Keratinocyte (primary cell): ENCODE results near the gene CEACAM19.

Experiments used
- EZH2 ChIP-seq: IDR thresholded peaks from one replicate; pipeline ENCODE4 v1.6.1; 2012; ENCODE audit warnings: inconsistent platforms, mild to moderate bottlenecking, low read length, moderate library complexity
- TF ChIP-seq, protein P1 (sequence below), 3 experiments: IDR thresholded peaks in 1 of 3; conservative IDR thresholded peaks in 1 of 3; optimal IDR thresholded peaks in 1 of 3; 2 replicates in 2 of 3; 3 replicates in 1 of 3; pipeline versions ENCODE3 to v1.5.1; 2011; ENCODE audit warnings: low read length in 3 of 3, mild to moderate bottlenecking in 3 of 3, moderate library complexity in 2 of 3, control low read depth in 1 of 3, inconsistent platforms in 1 of 3; ENCODE audit not compliant: insufficient read depth in 2 of 3; ENCODE audit errors: extremely low read depth in 1 of 3

DNA sequence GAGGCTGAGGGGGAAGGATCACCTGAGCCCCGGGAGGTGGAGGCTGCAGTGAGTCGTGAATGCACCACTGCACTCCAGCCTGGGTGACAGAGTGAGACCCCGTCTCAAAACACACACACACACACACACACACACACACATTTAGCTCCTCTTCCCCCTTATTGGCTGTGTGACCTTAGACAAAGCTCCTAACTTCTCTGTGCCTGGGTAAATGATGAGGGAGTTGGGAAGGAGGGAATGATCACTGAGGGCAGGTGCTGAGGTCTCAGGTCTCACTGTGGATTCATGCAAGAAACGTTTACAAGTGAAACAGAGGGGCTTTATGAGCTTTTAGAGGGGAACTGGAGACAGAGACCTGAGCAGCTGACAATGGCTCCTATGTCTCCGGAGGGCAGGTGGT lies 60.3 kb downstream of the CEACAM19 start:
- TF ChIP-seq, protein P1, sequence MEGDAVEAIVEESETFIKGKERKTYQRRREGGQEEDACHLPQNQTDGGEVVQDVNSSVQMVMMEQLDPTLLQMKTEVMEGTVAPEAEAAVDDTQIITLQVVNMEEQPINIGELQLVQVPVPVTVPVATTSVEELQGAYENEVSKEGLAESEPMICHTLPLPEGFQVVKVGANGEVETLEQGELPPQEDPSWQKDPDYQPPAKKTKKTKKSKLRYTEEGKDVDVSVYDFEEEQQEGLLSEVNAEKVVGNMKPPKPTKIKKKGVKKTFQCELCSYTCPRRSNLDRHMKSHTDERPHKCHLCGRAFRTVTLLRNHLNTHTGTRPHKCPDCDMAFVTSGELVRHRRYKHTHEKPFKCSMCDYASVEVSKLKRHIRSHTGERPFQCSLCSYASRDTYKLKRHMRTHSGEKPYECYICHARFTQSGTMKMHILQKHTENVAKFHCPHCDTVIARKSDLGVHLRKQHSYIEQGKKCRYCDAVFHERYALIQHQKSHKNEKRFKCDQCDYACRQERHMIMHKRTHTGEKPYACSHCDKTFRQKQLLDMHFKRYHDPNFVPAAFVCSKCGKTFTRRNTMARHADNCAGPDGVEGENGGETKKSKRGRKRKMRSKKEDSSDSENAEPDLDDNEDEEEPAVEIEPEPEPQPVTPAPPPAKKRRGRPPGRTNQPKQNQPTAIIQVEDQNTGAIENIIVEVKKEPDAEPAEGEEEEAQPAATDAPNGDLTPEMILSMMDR (optimal IDR thresholded peaks at IDR 0.05 in 1 of 3, IDR thresholded peaks at IDR 0.05 in 1 of 3, conservative IDR thresholded peaks at IDR 0.05 in 1 of 3; ENCODE audit: extremely low read depth in 1 of 3, insufficient read depth in 2 of 3, low read length in 3 of 3) = no peak
- TF ChIP-seq EZH2 = no peak
